Activated T-cell treated with anti-CD3 and anti-CD28 coated beads, Interleukin-2, amount 50 U/mL, for 72 hours (primary cell): ENCODE measurements around the gene ERGIC1. TPM values are rescaled to one million over a fixed set of nuclear protein-coding genes. Genes with fewer than 3 reads are reported as not detected.
A peak's percentile ranks its signal among the peaks of the same experiment; 100 is the strongest.

Experiments used
- ATAC-seq, 2 donors: fragments of 150-1000 bp; cut with Tn5 transposase; replicated peaks in 1 of 2; 2 replicates each; pipeline ENCODE4 v1.10.0; 2021; ENCODE audit warnings: moderate library complexity in 2 of 2, mild to moderate bottlenecking in 1 of 2
- DNase-seq, 2 donors: peaks; one replicate each; pipeline ENCODE4 v3.0.0; 2021 to 2022; ENCODE audit warnings: mixed read lengths in 1 of 2
- H3K27ac Mint-ChIP-seq: one replicate; pipeline ENCODE4 v1.8.0; 2022; ENCODE audit warnings: mild to moderate bottlenecking, moderate library complexity, mixed read lengths
- H3K27me3 Mint-ChIP-seq: one replicate; pipeline ENCODE4 v1.8.0; 2022; ENCODE audit warnings: low read depth, mixed read lengths
- H3K36me3 Mint-ChIP-seq, 2 donors: one replicate each; pipeline ENCODE4 v1.8.0; 2022; ENCODE audit warnings: mixed read lengths in 2 of 2, mild to moderate bottlenecking in 1 of 2; ENCODE audit not compliant: insufficient read depth in 2 of 2
- H3K4me1 Mint-ChIP-seq: one replicate; pipeline ENCODE4 v1.8.0; 2022; ENCODE audit warnings: low read depth, mixed read lengths
- H3K4me3 Mint-ChIP-seq, 2 donors: one replicate each; pipeline ENCODE4 v1.8.0; 2022; ENCODE audit warnings: mild to moderate bottlenecking in 2 of 2, mixed read lengths in 2 of 2, moderate library complexity in 2 of 2
- H3K9me3 Mint-ChIP-seq, 2 donors: one replicate each; pipeline ENCODE4 v1.8.0; 2022; ENCODE audit warnings: mixed read lengths in 2 of 2
- total RNA-seq, 2 donors: library from RNA; stranded (reverse); gene quantifications; one replicate each; pipeline ENCODE4 v1.2.3, GENCODE V29; 2022

ERGIC1 gene
- total RNA-seq, 2 donors from 2014 or later = 66.3 to 69.3 TPM

DNA sequence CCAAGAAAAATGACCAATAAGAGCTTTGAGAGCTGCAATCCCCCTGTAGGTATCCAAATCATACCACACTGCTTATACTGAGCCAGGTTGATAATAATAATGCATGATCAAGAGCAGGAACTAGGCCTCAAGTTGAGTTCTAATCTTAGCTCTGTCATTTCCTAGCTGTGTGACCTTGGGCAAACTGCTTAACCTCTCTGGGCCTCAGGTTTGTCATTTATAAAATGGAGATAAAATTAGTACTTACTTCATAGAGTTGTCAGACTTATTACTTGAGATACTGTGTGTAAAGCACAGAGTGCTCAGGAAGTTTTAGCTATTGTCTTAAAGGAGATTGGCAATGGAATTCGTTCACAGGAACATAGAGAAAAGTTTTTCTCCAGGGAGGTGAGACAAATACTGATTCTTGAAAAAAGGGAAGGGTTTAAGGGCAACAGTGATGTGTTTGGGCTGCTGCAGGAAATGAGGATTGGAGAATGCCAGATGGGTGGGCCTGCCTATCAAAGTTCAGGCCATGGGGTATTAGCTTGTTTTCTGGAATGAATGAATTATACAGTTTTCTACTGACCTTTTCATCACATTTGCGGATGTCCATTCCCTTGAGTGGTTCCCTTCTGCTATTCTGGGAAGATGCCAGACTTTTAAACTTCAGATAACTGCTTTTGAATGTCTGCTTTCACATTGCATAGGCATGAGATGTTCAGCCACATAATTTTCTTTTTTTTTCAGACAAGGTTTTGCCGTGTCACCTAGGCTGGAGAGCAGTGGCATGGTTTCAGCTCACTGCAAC, 139.3 kb downstream of the ERGIC1 start:
- no peaks in the 10 kb centered on the region for H3K27me3 Mint-ChIP-seq
- ATAC-seq (no peak), DNase-seq (no peak)
- no peaks in the 10 kb centered on the region for H3K9me3 Mint-ChIP-seq
- peaks cover 2% of the 10 kb centered on the region for H3K4me1 Mint-ChIP-seq
- no peak overlapping the region for H3K4me3 Mint-ChIP-seq
- H3K36me3 Mint-ChIP-seq = peaks cover 0 to 2% of the 10 kb centered on the region in 2 donors
- H3K27ac Mint-ChIP-seq = no peak overlapping the region

DNA sequence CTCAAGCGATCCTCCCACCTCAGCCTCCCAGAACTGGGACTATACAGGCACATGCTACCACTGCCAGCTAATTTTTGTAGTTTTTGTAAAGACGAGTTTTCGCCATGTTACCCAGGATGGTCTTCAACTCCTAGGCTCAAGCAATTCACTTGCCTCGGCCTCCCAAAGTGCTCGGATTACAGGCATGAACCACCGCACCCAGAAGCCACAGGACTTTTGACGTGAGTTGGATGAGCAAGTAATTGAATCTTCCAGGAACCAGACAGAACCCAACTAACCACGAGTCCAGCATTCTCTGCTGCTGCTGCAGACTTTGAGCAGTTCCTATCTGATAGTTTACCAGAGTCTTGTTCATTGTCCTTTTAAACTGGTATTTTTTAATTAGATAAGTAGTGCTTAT, 139.9 kb downstream of the ERGIC1 start:
- peaks cover 8% of the 10 kb centered on the region for H3K4me1 Mint-ChIP-seq
- H3K36me3 Mint-ChIP-seq = peaks cover 0 to 2% of the 10 kb centered on the region in 2 donors
- H3K27ac Mint-ChIP-seq = no peak overlapping the region
- DNase-seq (no peak), ATAC-seq (no peak)
- H3K27me3 Mint-ChIP-seq = no peaks in the 10 kb centered on the region
- no peak overlapping the region for H3K4me3 Mint-ChIP-seq
- H3K9me3 Mint-ChIP-seq = no peaks in the 10 kb centered on the region

GRCh38 chr5:172975289-172975688, 141.2 kb downstream of the ERGIC1 start:
- peaks cover 10% of the 10 kb centered on the region for H3K4me1 Mint-ChIP-seq
- H3K9me3 Mint-ChIP-seq = no peaks in the 10 kb centered on the region
- no peak overlapping the region for H3K4me3 Mint-ChIP-seq
- DNase-seq (no peak), ATAC-seq (no peak)
- no peaks in the 10 kb centered on the region for H3K27me3 Mint-ChIP-seq
- peaks cover 0 to under 1% of the 10 kb centered on the region in 2 donors for H3K36me3 Mint-ChIP-seq
- H3K27ac Mint-ChIP-seq = no peak overlapping the region

DNA sequence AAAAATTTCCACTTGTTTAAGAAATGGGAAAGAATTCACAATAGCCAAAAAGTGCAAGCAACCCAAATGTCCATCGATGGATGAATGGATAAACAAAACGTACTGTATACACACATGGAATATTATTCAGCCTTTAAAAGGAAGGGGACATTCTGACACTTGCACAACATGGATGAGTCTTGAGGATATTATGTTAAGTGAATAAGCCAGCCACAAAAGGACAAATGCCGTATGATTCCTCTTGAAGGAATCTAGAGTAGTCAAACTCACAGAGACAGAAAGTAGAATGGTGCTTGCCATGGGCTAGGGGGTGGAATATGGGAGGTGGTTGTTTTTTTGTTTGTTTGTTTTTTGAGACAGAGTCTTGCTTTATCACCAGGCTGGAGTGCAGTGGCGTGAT, 145.7 kb downstream of the ERGIC1 start:
- H3K36me3 Mint-ChIP-seq = peaks cover 2% of the 10 kb centered on the region in 2 donors
- ATAC-seq = no peak
- H3K4me1 Mint-ChIP-seq = peaks cover 17% of the 10 kb centered on the region
- H3K27ac Mint-ChIP-seq = no peak overlapping the region
- no peaks in the 10 kb centered on the region for H3K27me3 Mint-ChIP-seq
- H3K9me3 Mint-ChIP-seq = no peaks in the 10 kb centered on the region
- H3K4me3 Mint-ChIP-seq = no peak overlapping the region
- no peak for DNase-seq

DNA sequence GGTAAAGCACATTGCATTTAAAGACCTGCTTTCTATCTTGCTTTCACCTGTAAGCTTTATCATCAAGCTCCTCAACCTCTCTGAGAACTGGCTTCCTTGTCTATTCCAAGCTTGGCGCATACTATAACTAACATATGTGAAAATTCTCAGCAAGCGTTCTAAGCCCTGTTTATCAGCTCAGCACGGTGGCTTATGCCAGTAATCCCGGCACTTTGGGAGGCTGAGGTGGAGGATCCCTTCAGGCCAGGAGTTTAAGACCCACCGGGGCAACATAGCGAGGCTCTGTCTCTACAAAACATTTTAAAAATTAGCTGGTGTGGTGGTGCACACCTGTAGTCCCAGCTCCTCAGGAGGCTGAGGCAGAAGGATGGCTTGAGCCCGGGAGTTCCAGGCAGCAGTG, 147.9 kb downstream of the ERGIC1 start:
- H3K4me1 Mint-ChIP-seq = peaks cover 35% of the 10 kb centered on the region
- no peaks in the 10 kb centered on the region for H3K9me3 Mint-ChIP-seq
- no peaks in the 10 kb centered on the region for H3K27me3 Mint-ChIP-seq
- no peak for ATAC-seq
- peaks cover 4 to 13% of the 10 kb centered on the region in 2 donors for H3K36me3 Mint-ChIP-seq
- no peak overlapping the region for H3K4me3 Mint-ChIP-seq
- no peak for DNase-seq
- no peak overlapping the region for H3K27ac Mint-ChIP-seq

DNA sequence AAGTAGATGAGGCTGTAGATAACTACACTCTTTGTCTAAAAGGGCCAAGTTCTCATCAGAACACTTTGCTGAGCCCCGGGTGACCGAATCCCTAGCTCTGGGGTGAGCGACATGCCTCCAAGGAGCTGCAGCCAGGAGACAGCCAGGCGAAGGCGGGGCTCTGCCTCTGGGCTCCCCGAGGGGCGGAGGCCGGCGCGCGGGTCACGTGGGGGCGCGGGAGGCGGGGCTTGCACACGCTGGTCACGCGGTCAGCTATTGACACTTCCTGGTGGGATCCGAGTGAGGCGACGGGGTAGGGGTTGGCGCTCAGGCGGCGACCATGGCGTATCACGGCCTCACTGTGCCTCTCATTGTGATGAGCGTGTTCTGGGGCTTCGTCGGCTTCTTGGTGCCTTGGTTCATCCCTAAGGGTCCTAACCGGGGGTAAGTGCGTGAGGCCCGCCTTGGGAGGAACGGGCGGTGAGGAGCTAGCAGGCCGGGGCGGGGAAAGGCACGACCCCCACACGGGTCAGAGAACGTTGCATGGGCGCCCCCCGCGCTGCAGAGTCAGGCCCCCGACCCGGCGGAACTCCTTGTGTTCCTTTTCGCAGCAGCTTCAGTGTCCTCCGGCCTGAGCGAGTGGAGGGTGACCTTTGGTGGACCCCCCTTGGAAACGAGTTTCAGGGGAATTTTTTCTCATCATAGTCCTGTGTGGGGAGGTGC, 149.6 kb downstream of the ERGIC1 start, which contains the start of gene ATP6V0E1:
TSS of gene ATP6V0E1 (plus strand) at position 230 of the 702 bp plus-strand sequence. CDS start at position 320, 90 bp downstream.
- H3K27ac Mint-ChIP-seq = peak within 1 kb of the TSS; percentile 97

GRCh38 chr5:172984244-172984953, 150.3 kb downstream of the ERGIC1 start:
- H3K27me3 Mint-ChIP-seq = no peaks in the 10 kb centered on the region
- DNase-seq = peak; percentile 82 to 83
- ATAC-seq = peak; percentile 80 to 82
- no peaks in the 10 kb centered on the region for H3K9me3 Mint-ChIP-seq
- H3K4me3 Mint-ChIP-seq = peak overlapping the region; percentile 84 to 91
- peaks cover 41% of the 10 kb centered on the region for H3K4me1 Mint-ChIP-seq
- H3K36me3 Mint-ChIP-seq = peaks cover 4 to 17% of the 10 kb centered on the region in 2 donors
- H3K27ac Mint-ChIP-seq = peak overlapping the region; percentile 97

More for the DNA sequence above, 149.6 kb downstream of the ERGIC1 start, which contains the start of gene ATP6V0E1:
- peaks cover 41% of the 10 kb centered on the region for H3K4me1 Mint-ChIP-seq
- ATAC-seq (peak; percentile 94 to 95), DNase-seq (peak; percentile 97 to 98)
- H3K4me3 Mint-ChIP-seq = peak within 1 kb of the TSS; percentile 84 to 91
- H3K36me3 Mint-ChIP-seq = peaks cover 4 to 17% of the 10 kb centered on the region in 2 donors
- H3K27me3 Mint-ChIP-seq = no peaks in the 10 kb centered on the region
- no peaks in the 10 kb centered on the region for H3K9me3 Mint-ChIP-seq

DNA sequence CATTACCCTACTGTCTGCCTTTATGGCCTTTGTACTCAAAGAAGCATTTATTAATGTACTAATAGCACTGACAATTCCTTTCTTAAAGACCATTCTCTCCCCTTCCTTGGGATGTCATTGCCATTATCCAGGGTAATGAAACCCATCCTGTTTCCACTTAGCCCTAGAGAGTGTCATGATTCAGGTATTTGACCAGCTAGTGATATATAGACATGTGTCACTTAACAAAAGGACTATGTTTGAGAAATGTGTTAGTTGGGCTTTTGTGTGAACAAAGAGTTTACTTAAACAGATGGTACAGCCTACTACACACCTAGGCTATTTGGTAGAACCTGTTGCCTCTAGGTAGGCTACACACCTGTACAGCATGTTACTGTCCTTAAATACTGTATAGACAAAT, 151.5 kb downstream of the ERGIC1 start:
- H3K27me3 Mint-ChIP-seq = no peaks in the 10 kb centered on the region
- no peak for ATAC-seq
- H3K36me3 Mint-ChIP-seq = peaks cover 4 to 17% of the 10 kb centered on the region in 2 donors
- no peak for DNase-seq
- H3K27ac Mint-ChIP-seq = peak overlapping the region; percentile 80
- H3K4me1 Mint-ChIP-seq = peaks cover 45% of the 10 kb centered on the region
- peak overlapping the region; percentile 86 to 91 for H3K4me3 Mint-ChIP-seq
- H3K9me3 Mint-ChIP-seq = no peaks in the 10 kb centered on the region

DNA sequence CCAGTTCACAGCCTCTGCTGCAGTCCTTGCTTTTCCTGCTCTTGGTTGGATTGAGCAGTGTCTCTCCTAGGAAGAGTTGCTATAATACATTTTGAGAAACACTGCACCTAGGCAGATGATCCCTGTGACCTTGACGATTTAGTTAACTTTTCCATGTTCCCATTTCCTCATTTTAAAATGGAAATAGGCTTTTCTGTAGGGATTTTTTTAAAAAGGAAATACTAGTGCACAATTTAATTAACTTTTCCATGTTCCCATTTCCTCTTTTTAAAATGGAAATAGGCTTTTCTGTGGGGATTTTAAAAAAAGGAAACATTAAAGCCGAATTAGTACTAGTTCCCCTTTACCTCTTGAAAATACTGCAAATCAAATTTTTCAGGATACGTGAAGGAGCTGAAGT, 154.2 kb downstream of the ERGIC1 start:
- ATAC-seq = no peak
- DNase-seq = no peak
- Mint-ChIP-seq H3K27ac (no peak overlapping the region), H3K4me3 (no peak overlapping the region), H3K27me3 (no peaks in the 10 kb centered on the region), H3K4me1 (peaks cover 61% of the 10 kb centered on the region), H3K9me3 (no peaks in the 10 kb centered on the region), H3K36me3 (peaks cover 9 to 27% of the 10 kb centered on the region in 2 donors)

DNA sequence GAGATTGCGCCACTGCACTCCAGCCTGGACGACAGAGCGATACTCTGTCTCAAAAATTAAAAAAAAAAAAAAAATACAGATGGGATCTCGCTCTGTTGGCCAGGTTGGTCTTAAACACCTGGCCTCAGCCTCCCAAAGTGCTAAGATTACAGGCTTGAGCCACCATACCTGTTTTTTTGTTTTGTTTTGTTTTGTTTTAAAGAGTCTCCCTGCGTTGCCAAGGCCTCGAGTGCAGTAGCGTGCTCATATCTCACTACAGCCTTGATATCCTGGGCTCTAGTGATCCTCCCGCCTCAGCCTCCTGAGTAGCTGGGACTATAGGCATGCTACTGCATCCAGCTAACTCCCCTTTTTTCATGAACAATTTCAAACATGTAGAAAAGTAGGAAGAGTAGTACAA, 156.7 kb downstream of the ERGIC1 start:
- Mint-ChIP-seq H3K4me3 (no peak overlapping the region), H3K36me3 (peaks cover 9 to 31% of the 10 kb centered on the region in 2 donors), H3K27ac (peak overlapping the region; percentile 58), H3K4me1 (peaks cover 64% of the 10 kb centered on the region), H3K9me3 (no peaks in the 10 kb centered on the region), H3K27me3 (no peaks in the 10 kb centered on the region)
- no peak for DNase-seq
- no peak for ATAC-seq

- ATAC-seq (no peak), DNase-seq (no peak)
- Mint-ChIP-seq H3K9me3 (no peaks in the 10 kb centered on the region), H3K4me3 (no peak overlapping the region), H3K4me1 (peaks cover 63% of the 10 kb centered on the region), H3K27ac (peak overlapping the region; percentile 61), H3K36me3 (peaks cover 9 to 29% of the 10 kb centered on the region in 2 donors), H3K27me3 (no peaks in the 10 kb centered on the region)
These were observed 160.4 kb downstream of the ERGIC1 start for GRCh38 chr5:172994405-172994804.

GRCh38 chr5:172999372-172999973, 165.4 kb downstream of the ERGIC1 start:
- Mint-ChIP-seq H3K4me3 (no peak overlapping the region), H3K9me3 (no peaks in the 10 kb centered on the region), H3K4me1 (peaks cover 81% of the 10 kb centered on the region), H3K27me3 (no peaks in the 10 kb centered on the region), H3K27ac (peak overlapping the region; percentile 15), H3K36me3 (peaks cover 7 to 22% of the 10 kb centered on the region in 2 donors)
- no peak for DNase-seq
- ATAC-seq = no peak
